ENCODE results near the gene PLTP.

DNA sequence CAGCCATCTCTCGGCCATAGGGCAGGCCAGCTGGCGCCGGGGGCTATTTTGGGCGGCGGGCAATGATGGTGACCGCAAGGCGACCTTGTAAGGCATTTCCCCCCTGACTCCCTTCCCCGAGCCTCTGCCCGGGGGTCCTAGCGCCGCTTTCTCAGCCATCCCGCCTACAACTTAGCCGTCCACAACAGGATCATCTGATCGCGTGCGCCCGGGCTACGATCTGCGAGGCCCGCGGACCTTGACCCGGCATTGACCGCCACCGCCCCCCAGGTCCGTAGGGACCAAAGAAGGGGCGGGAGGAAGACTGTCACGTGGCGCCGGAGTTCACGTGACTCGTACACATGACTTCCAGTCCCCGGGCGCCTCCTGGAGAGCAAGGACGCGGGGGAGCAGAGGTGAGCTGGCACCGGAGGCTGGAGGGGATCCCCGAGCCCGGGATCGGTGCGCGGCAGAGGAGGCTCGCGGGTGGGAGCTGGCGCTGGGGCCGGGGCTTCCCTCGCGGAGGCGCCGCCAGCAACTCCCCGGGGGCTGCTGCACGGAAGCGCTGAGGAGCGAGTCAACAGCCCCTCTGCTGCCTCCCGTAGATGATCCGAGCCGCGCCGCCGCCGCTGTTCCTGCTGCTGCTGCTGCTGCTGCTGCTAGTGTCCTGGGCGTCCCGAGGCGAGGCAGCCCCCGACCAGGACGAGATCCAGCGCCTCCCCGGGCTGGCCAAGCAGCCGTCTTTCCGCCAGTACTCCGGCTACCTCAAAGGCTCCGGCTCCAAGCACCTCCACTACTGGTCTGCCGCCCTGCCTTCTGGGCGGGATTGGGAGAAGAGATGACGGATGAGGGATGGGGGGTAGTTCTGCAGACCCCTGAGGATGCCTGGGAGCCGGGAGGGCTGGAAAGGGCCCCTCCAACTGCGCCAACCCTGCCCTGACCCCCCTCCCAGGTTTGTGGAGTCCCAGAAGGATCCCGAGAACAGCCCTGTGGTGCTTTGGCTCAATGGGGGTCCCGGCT is 20.7 kb downstream of the PLTP start, which contains the start of the genes CTSA and NEURL2:
- peak; percentile 90 for TF ChIP-seq TAF1 (IDR thresholded peaks at IDR 0.05; ENCODE audit: borderline replicate concordance, insufficient read depth, low read length)
- TF ChIP-seq, protein P1, sequence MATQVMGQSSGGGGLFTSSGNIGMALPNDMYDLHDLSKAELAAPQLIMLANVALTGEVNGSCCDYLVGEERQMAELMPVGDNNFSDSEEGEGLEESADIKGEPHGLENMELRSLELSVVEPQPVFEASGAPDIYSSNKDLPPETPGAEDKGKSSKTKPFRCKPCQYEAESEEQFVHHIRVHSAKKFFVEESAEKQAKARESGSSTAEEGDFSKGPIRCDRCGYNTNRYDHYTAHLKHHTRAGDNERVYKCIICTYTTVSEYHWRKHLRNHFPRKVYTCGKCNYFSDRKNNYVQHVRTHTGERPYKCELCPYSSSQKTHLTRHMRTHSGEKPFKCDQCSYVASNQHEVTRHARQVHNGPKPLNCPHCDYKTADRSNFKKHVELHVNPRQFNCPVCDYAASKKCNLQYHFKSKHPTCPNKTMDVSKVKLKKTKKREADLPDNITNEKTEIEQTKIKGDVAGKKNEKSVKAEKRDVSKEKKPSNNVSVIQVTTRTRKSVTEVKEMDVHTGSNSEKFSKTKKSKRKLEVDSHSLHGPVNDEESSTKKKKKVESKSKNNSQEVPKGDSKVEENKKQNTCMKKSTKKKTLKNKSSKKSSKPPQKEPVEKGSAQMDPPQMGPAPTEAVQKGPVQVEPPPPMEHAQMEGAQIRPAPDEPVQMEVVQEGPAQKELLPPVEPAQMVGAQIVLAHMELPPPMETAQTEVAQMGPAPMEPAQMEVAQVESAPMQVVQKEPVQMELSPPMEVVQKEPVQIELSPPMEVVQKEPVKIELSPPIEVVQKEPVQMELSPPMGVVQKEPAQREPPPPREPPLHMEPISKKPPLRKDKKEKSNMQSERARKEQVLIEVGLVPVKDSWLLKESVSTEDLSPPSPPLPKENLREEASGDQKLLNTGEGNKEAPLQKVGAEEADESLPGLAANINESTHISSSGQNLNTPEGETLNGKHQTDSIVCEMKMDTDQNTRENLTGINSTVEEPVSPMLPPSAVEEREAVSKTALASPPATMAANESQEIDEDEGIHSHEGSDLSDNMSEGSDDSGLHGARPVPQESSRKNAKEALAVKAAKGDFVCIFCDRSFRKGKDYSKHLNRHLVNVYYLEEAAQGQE (IDR thresholded peaks at IDR 0.05; ENCODE audit: insufficient read depth in 1 of 2, low read depth in 2 of 2, low read length in 2 of 2), result no peak
- TF ChIP-seq POLR2AphosphoS5 (IDR thresholded peaks at IDR 0.05; ENCODE audit: low read depth, low read length), result peak; percentile 81
